Mesendoderm (in vitro differentiated cells): Measurements from ENCODE around the gene STK32B.

Experiments
- DNase-seq: peaks from one replicate; pipeline ENCODE4 v3.0.0; 2013
- H2AK5ac ChIP-seq: 2 replicates; pipeline ENCODE4 v1.6.1; 2013; ENCODE audit warnings: low read length, inconsistent platforms
- H2BK120ac ChIP-seq: 2 replicates; pipeline ENCODE4 v1.6.1; 2013; ENCODE audit warnings: low read depth, mild to moderate bottlenecking, low read length, moderate library complexity, mixed read lengths
- H2BK15ac ChIP-seq: replicated peaks from 2 replicates; pipeline ENCODE4 v1.6.1; 2013; ENCODE audit warnings: low read depth, mild to moderate bottlenecking, moderate library complexity
- H2BK5ac ChIP-seq: 2 replicates; pipeline ENCODE4 v1.6.1; 2013; ENCODE audit warnings: low read length, inconsistent platforms
- H3K18ac ChIP-seq: 2 replicates; pipeline ENCODE4 v1.6.1; 2013; ENCODE audit warnings: mild to moderate bottlenecking, low read length, mixed read lengths
- H3K23ac ChIP-seq: one replicate; pipeline ENCODE4 v1.6.1; 2013; ENCODE audit warnings: low read length
- H3K27ac ChIP-seq: 2 replicates; pipeline ENCODE4 v1.5.1; 2013; ENCODE audit warnings: low read depth, mild to moderate bottlenecking, inconsistent platforms, low read length, moderate library complexity
- H3K27me3 ChIP-seq: 2 replicates; pipeline ENCODE4 v1.6.1; 2013; ENCODE audit warnings: low read length, control low read depth, mild to moderate bottlenecking, inconsistent platforms; ENCODE audit not compliant: insufficient read depth, poor library complexity
- H3K36me3 ChIP-seq: 2 replicates; pipeline ENCODE4 v1.6.1; 2013; ENCODE audit warnings: low read length, inconsistent platforms; ENCODE audit not compliant: control insufficient read depth, insufficient read depth
- H3K4ac ChIP-seq: one replicate; pipeline ENCODE4 v1.6.1; 2013; ENCODE audit warnings: low read depth, mild to moderate bottlenecking, low read length, moderate library complexity
- H3K4me1 ChIP-seq: 2 replicates; pipeline ENCODE4 v1.6.1; 2013; ENCODE audit warnings: low read depth, low read length, inconsistent platforms; ENCODE audit not compliant: control insufficient read depth
- H3K4me2 ChIP-seq: 2 replicates; pipeline ENCODE4 v1.6.1; 2013; ENCODE audit warnings: low read length
- H3K4me3 ChIP-seq: 2 replicates; pipeline ENCODE4 v1.5.1; 2013; ENCODE audit warnings: mild to moderate bottlenecking, low read length
- H3K56ac ChIP-seq: one replicate; pipeline ENCODE4 v1.6.1; 2013; ENCODE audit warnings: low read length
- H3K79me1 ChIP-seq: 2 replicates; pipeline ENCODE4 v1.6.1; 2013; ENCODE audit warnings: low read length, inconsistent platforms
- H3K79me2 ChIP-seq: 2 replicates; pipeline ENCODE4 v1.6.1; 2013; ENCODE audit warnings: mild to moderate bottlenecking, low read length; ENCODE audit not compliant: control insufficient read depth, insufficient read depth
- H3K9ac ChIP-seq: 2 replicates; pipeline ENCODE4 v1.6.1; 2013; ENCODE audit warnings: low read length, inconsistent platforms
- H4K5ac ChIP-seq: one replicate; pipeline ENCODE4 v1.6.1; 2013; ENCODE audit warnings: low read length
- H4K8ac ChIP-seq: one replicate; pipeline ENCODE4 v1.6.1; 2013; ENCODE audit warnings: low read depth, mild to moderate bottlenecking, control low read depth, low read length, moderate library complexity
- whole genome bisulfite sequencing: extraction: QIAGEN DNeasy Blood & Tissue Kit; methylation state at CpG from one replicate; pipeline ENCODE4 v1.1.7; 2013; ENCODE audit warnings: low lambda C conversion rate, missing lambda C conversion rate; ENCODE audit not compliant: insufficient coverage; ENCODE audit errors: extremely low coverage; 5-methylcytosine and 5-hydroxymethylcytosine counted together

STK32B gene

GRCh38 chr4:5444918-5445517 is 393.7 kb downstream of the STK32B start:
- Histone ChIP-seq H4K5ac (no peak overlapping the region), H3K27ac (no peak overlapping the region), H3K36me3 (no peaks in the 10 kb centered on the region), H3K4me1 (no peaks in the 10 kb centered on the region), H3K4me3 (no peak overlapping the region), H3K27me3 (no peaks in the 10 kb centered on the region), H2BK15ac (no peak overlapping the region), H2BK120ac (no peak overlapping the region), H3K9ac (no peak overlapping the region), H3K23ac (no peak overlapping the region), H3K56ac (no peak overlapping the region), H4K8ac (no peak overlapping the region), H2AK5ac (no peak overlapping the region), H3K79me2 (no peaks in the 10 kb centered on the region), H3K4ac (no peak overlapping the region), H3K4me2 (no peak overlapping the region), H3K79me1 (no peaks in the 10 kb centered on the region), H2BK5ac (no peak overlapping the region), H3K18ac (no peak overlapping the region)
- no peak for DNase-seq
- no CpG with 5 or more reads among the region's 10 CpGs for WGBS

- H3K27me3 ChIP-seq, result no peaks in the 10 kb centered on the region
- H3K4me2 ChIP-seq, result no peak overlapping the region
- H3K4me3 ChIP-seq, result no peak overlapping the region
- no peak overlapping the region for H4K5ac ChIP-seq
- no peaks in the 10 kb centered on the region for H3K4me1 ChIP-seq
- H3K23ac ChIP-seq, result no peak overlapping the region
- H3K18ac ChIP-seq, result no peak overlapping the region
- no peaks in the 10 kb centered on the region for H3K79me1 ChIP-seq
- no peak for DNase-seq
- no peak overlapping the region for H3K27ac ChIP-seq
- H2BK120ac ChIP-seq, result no peak overlapping the region
- no peak overlapping the region for H2BK5ac ChIP-seq
- no peak overlapping the region for H3K4ac ChIP-seq
- no peak overlapping the region for H2BK15ac ChIP-seq
- H2AK5ac ChIP-seq, result no peak overlapping the region
- no peak overlapping the region for H4K8ac ChIP-seq
- H3K9ac ChIP-seq, result no peak overlapping the region
- H3K36me3 ChIP-seq, result no peaks in the 10 kb centered on the region
- H3K56ac ChIP-seq, result no peak overlapping the region
- WGBS, result no CpG with 5 or more reads among the region's 17 CpGs
- H3K79me2 ChIP-seq, result no peaks in the 10 kb centered on the region
These were observed 395.4 kb downstream of the STK32B start for GRCh38 chr4:5446595-5447226.

GRCh38 chr4:5447755-5448154 is 396.5 kb downstream of the STK32B start:
- no CpG with 5 or more reads among the region's 3 CpGs for WGBS
- Histone ChIP-seq H3K27ac (no peak overlapping the region), H3K79me2 (no peaks in the 10 kb centered on the region), H3K4ac (no peak overlapping the region), H3K56ac (no peak overlapping the region), H4K5ac (no peak overlapping the region), H4K8ac (no peak overlapping the region), H3K27me3 (no peaks in the 10 kb centered on the region), H3K18ac (no peak overlapping the region), H2AK5ac (no peak overlapping the region), H2BK5ac (no peak overlapping the region), H2BK120ac (no peak overlapping the region), H3K4me2 (no peak overlapping the region), H3K4me3 (no peak overlapping the region), H3K79me1 (no peaks in the 10 kb centered on the region), H3K4me1 (no peaks in the 10 kb centered on the region), H3K23ac (no peak overlapping the region), H3K36me3 (no peaks in the 10 kb centered on the region), H3K9ac (no peak overlapping the region), H2BK15ac (no peak overlapping the region)
- DNase-seq, result no peak

GRCh38 chr4:5448221-5448620 is 396.9 kb downstream of the STK32B start:
- Histone ChIP-seq H4K5ac (no peak overlapping the region), H3K9ac (no peak overlapping the region), H2BK15ac (no peak overlapping the region), H2AK5ac (no peak overlapping the region), H3K23ac (no peak overlapping the region), H2BK120ac (no peak overlapping the region), H3K79me1 (no peaks in the 10 kb centered on the region), H3K4me1 (no peaks in the 10 kb centered on the region), H3K27me3 (no peaks in the 10 kb centered on the region), H3K18ac (no peak overlapping the region), H3K4ac (no peak overlapping the region), H2BK5ac (no peak overlapping the region), H3K56ac (no peak overlapping the region), H3K4me2 (no peak overlapping the region), H3K27ac (no peak overlapping the region), H4K8ac (no peak overlapping the region), H3K36me3 (no peaks in the 10 kb centered on the region), H3K4me3 (no peak overlapping the region), H3K79me2 (no peaks in the 10 kb centered on the region)
- no CpG with 5 or more reads among the region's 10 CpGs for WGBS
- no peak for DNase-seq

- H3K36me3 ChIP-seq, result no peaks in the 10 kb centered on the region
- H3K56ac ChIP-seq, result no peak overlapping the region
- no peaks in the 10 kb centered on the region for H3K79me1 ChIP-seq
- no peaks in the 10 kb centered on the region for H3K79me2 ChIP-seq
- DNase-seq, result no peak
- H3K27ac ChIP-seq, result no peak overlapping the region
- H2BK5ac ChIP-seq, result no peak overlapping the region
- no peak overlapping the region for H3K9ac ChIP-seq
- no peak overlapping the region for H4K8ac ChIP-seq
- no peak overlapping the region for H3K4ac ChIP-seq
- H3K4me3 ChIP-seq, result no peak overlapping the region
- H3K27me3 ChIP-seq, result no peaks in the 10 kb centered on the region
- H2BK120ac ChIP-seq, result no peak overlapping the region
- no peaks in the 10 kb centered on the region for H3K4me1 ChIP-seq
- no peak overlapping the region for H3K23ac ChIP-seq
- H4K5ac ChIP-seq, result no peak overlapping the region
- no peak overlapping the region for H3K18ac ChIP-seq
- no peak overlapping the region for H2AK5ac ChIP-seq
- H2BK15ac ChIP-seq, result no peak overlapping the region
- no CpG with 5 or more reads among the region's 4 CpGs for whole genome bisulfite sequencing
- no peak overlapping the region for H3K4me2 ChIP-seq
These were observed 400.0 kb downstream of the STK32B start for GRCh38 chr4:5451243-5451642.

GRCh38 chr4:5452156-5452555 is 400.9 kb downstream of the STK32B start:
- no peak overlapping the region for H2BK120ac ChIP-seq
- H4K5ac ChIP-seq, result no peak overlapping the region
- no peak overlapping the region for H4K8ac ChIP-seq
- no peak overlapping the region for H3K56ac ChIP-seq
- H2BK15ac ChIP-seq, result no peak overlapping the region
- no peak overlapping the region for H3K23ac ChIP-seq
- H3K18ac ChIP-seq, result no peak overlapping the region
- H3K4me2 ChIP-seq, result no peak overlapping the region
- no peak overlapping the region for H3K4me3 ChIP-seq
- no peaks in the 10 kb centered on the region for H3K79me2 ChIP-seq
- H3K4ac ChIP-seq, result no peak overlapping the region
- no peak overlapping the region for H2BK5ac ChIP-seq
- no peaks in the 10 kb centered on the region for H3K4me1 ChIP-seq
- no CpG with 5 or more reads among the region's 7 CpGs for WGBS
- H3K27ac ChIP-seq, result no peak overlapping the region
- no peak overlapping the region for H3K9ac ChIP-seq
- no peaks in the 10 kb centered on the region for H3K27me3 ChIP-seq
- no peak overlapping the region for H2AK5ac ChIP-seq
- DNase-seq, result no peak
- no peaks in the 10 kb centered on the region for H3K79me1 ChIP-seq
- no peaks in the 10 kb centered on the region for H3K36me3 ChIP-seq
